Mesendoderm (in vitro differentiated cells): ENCODE results near the gene PPP1CA.

Experiments
- DNase-seq: peaks from one replicate; pipeline ENCODE4 v3.0.0; 2013
- H2AK5ac ChIP-seq: 2 replicates; pipeline ENCODE4 v1.6.1; 2013; ENCODE audit warnings: low read length, inconsistent platforms
- H2BK120ac ChIP-seq: 2 replicates; pipeline ENCODE4 v1.6.1; 2013; ENCODE audit warnings: low read depth, mild to moderate bottlenecking, low read length, moderate library complexity, mixed read lengths
- H2BK15ac ChIP-seq: replicated peaks from 2 replicates; pipeline ENCODE4 v1.6.1; 2013; ENCODE audit warnings: low read depth, mild to moderate bottlenecking, moderate library complexity
- H2BK5ac ChIP-seq: 2 replicates; pipeline ENCODE4 v1.6.1; 2013; ENCODE audit warnings: low read length, inconsistent platforms
- H3K18ac ChIP-seq: 2 replicates; pipeline ENCODE4 v1.6.1; 2013; ENCODE audit warnings: mild to moderate bottlenecking, low read length, mixed read lengths
- H3K23ac ChIP-seq: one replicate; pipeline ENCODE4 v1.6.1; 2013; ENCODE audit warnings: low read length
- H3K27ac ChIP-seq: 2 replicates; pipeline ENCODE4 v1.5.1; 2013; ENCODE audit warnings: low read depth, mild to moderate bottlenecking, inconsistent platforms, low read length, moderate library complexity
- H3K27me3 ChIP-seq: 2 replicates; pipeline ENCODE4 v1.6.1; 2013; ENCODE audit warnings: low read length, control low read depth, mild to moderate bottlenecking, inconsistent platforms; ENCODE audit not compliant: insufficient read depth, poor library complexity
- H3K36me3 ChIP-seq: 2 replicates; pipeline ENCODE4 v1.6.1; 2013; ENCODE audit warnings: low read length, inconsistent platforms; ENCODE audit not compliant: control insufficient read depth, insufficient read depth
- H3K4ac ChIP-seq: one replicate; pipeline ENCODE4 v1.6.1; 2013; ENCODE audit warnings: low read depth, mild to moderate bottlenecking, low read length, moderate library complexity
- H3K4me1 ChIP-seq: 2 replicates; pipeline ENCODE4 v1.6.1; 2013; ENCODE audit warnings: low read depth, low read length, inconsistent platforms; ENCODE audit not compliant: control insufficient read depth
- H3K4me2 ChIP-seq: 2 replicates; pipeline ENCODE4 v1.6.1; 2013; ENCODE audit warnings: low read length
- H3K4me3 ChIP-seq: 2 replicates; pipeline ENCODE4 v1.5.1; 2013; ENCODE audit warnings: mild to moderate bottlenecking, low read length
- H3K56ac ChIP-seq: one replicate; pipeline ENCODE4 v1.6.1; 2013; ENCODE audit warnings: low read length
- H3K79me1 ChIP-seq: 2 replicates; pipeline ENCODE4 v1.6.1; 2013; ENCODE audit warnings: low read length, inconsistent platforms
- H3K79me2 ChIP-seq: 2 replicates; pipeline ENCODE4 v1.6.1; 2013; ENCODE audit warnings: mild to moderate bottlenecking, low read length; ENCODE audit not compliant: control insufficient read depth, insufficient read depth
- H3K9ac ChIP-seq: 2 replicates; pipeline ENCODE4 v1.6.1; 2013; ENCODE audit warnings: low read length, inconsistent platforms
- H4K5ac ChIP-seq: one replicate; pipeline ENCODE4 v1.6.1; 2013; ENCODE audit warnings: low read length
- H4K8ac ChIP-seq: one replicate; pipeline ENCODE4 v1.6.1; 2013; ENCODE audit warnings: low read depth, mild to moderate bottlenecking, control low read depth, low read length, moderate library complexity
- WGBS: extraction: QIAGEN DNeasy Blood & Tissue Kit; methylation state at CpG from one replicate; pipeline ENCODE4 v1.1.7; 2013; ENCODE audit warnings: low lambda C conversion rate, missing lambda C conversion rate; ENCODE audit not compliant: insufficient coverage; ENCODE audit errors: extremely low coverage; 5-methylcytosine and 5-hydroxymethylcytosine counted together

The PPP1CA gene

GRCh38 chr11:67379061-67380058, 22.3 kb downstream of the PPP1CA start:
- H3K4me1 ChIP-seq: peaks cover 12% of the 10 kb centered on the region
- no peak overlapping the region for H2BK5ac ChIP-seq
- H3K79me2 ChIP-seq: no peaks in the 10 kb centered on the region
- H3K23ac ChIP-seq: no peak overlapping the region
- H3K27me3 ChIP-seq: no peaks in the 10 kb centered on the region
- H3K36me3 ChIP-seq: no peaks in the 10 kb centered on the region
- no peaks in the 10 kb centered on the region for H3K79me1 ChIP-seq
- no peak overlapping the region for H2BK120ac ChIP-seq
- peak overlapping the region; percentile 56 for H3K56ac ChIP-seq
- H3K9ac ChIP-seq: no peak overlapping the region
- no peak overlapping the region for H4K8ac ChIP-seq
- no CpG with 5 or more reads among the region's 23 CpGs for WGBS
- H3K27ac ChIP-seq: no peak overlapping the region
- H3K4me3 ChIP-seq: no peak overlapping the region
- H3K4me2 ChIP-seq: no peak overlapping the region
- H4K5ac ChIP-seq: no peak overlapping the region
- peak overlapping the region; percentile 46 for H3K4ac ChIP-seq
- H2BK15ac ChIP-seq: no peak overlapping the region
- DNase-seq: no peak
- H3K18ac ChIP-seq: peak overlapping the region; percentile 2
- no peak overlapping the region for H2AK5ac ChIP-seq

- DNase-seq: no peak
- Histone ChIP-seq H3K4me1 (peaks cover 14% of the 10 kb centered on the region), H3K4me3 (no peak overlapping the region), H3K4me2 (no peak overlapping the region), H3K18ac (no peak overlapping the region), H2AK5ac (no peak overlapping the region), H3K9ac (no peak overlapping the region), H2BK120ac (no peak overlapping the region), H3K4ac (no peak overlapping the region), H3K56ac (no peak overlapping the region), H2BK5ac (no peak overlapping the region), H2BK15ac (no peak overlapping the region), H4K8ac (no peak overlapping the region), H4K5ac (no peak overlapping the region), H3K27ac (no peak overlapping the region), H3K23ac (no peak overlapping the region), H3K79me2 (no peaks in the 10 kb centered on the region), H3K27me3 (no peaks in the 10 kb centered on the region), H3K79me1 (no peaks in the 10 kb centered on the region), H3K36me3 (no peaks in the 10 kb centered on the region)
- no CpG with 5 or more reads among the region's 4 CpGs for WGBS
These were observed 23.1 kb downstream of the PPP1CA start for GRCh38 chr11:67378544-67378943.

- Histone ChIP-seq H3K4me2 (no peak overlapping the region), H3K79me2 (no peaks in the 10 kb centered on the region), H2BK120ac (no peak overlapping the region), H3K79me1 (no peaks in the 10 kb centered on the region), H2BK5ac (no peak overlapping the region), H4K8ac (no peak overlapping the region), H2BK15ac (no peak overlapping the region), H3K4ac (no peak overlapping the region), H3K27ac (no peak overlapping the region), H3K36me3 (no peaks in the 10 kb centered on the region), H4K5ac (no peak overlapping the region), H2AK5ac (no peak overlapping the region), H3K4me1 (peaks cover 14% of the 10 kb centered on the region), H3K4me3 (no peak overlapping the region), H3K9ac (no peak overlapping the region), H3K27me3 (no peaks in the 10 kb centered on the region), H3K18ac (no peak overlapping the region), H3K56ac (no peak overlapping the region), H3K23ac (no peak overlapping the region)
- no CpG with 5 or more reads among the region's 6 CpGs for WGBS
- DNase-seq: no peak
These were observed 24.5 kb downstream of the PPP1CA start for GRCh38 chr11:67376873-67377808.

GRCh38 chr11:67376063-67376820, 25.4 kb downstream of the PPP1CA start:
- H2BK5ac ChIP-seq: peak overlapping the region; percentile 18
- no peaks in the 10 kb centered on the region for H3K79me1 ChIP-seq
- no peak overlapping the region for H2BK15ac ChIP-seq
- H3K9ac ChIP-seq: peak overlapping the region; percentile 69
- peak overlapping the region; percentile 32 for H3K23ac ChIP-seq
- H3K27me3 ChIP-seq: no peaks in the 10 kb centered on the region
- H3K18ac ChIP-seq: no peak overlapping the region
- no peak overlapping the region for H3K27ac ChIP-seq
- peaks cover 19% of the 10 kb centered on the region for H3K4me1 ChIP-seq
- peak overlapping the region; percentile 18 for H3K4me2 ChIP-seq
- WGBS: no CpG with 5 or more reads among the region's 7 CpGs
- no peak overlapping the region for H4K8ac ChIP-seq
- no peak overlapping the region for H4K5ac ChIP-seq
- H3K36me3 ChIP-seq: no peaks in the 10 kb centered on the region
- H3K79me2 ChIP-seq: no peaks in the 10 kb centered on the region
- no peak overlapping the region for H3K4ac ChIP-seq
- H2BK120ac ChIP-seq: no peak overlapping the region
- no peak overlapping the region for H3K4me3 ChIP-seq
- DNase-seq: no peak
- no peak overlapping the region for H2AK5ac ChIP-seq
- H3K56ac ChIP-seq: peak overlapping the region; percentile 93

- DNase-seq: no peak
- WGBS: no CpG with 5 or more reads among the region's 15 CpGs
- H4K5ac ChIP-seq: no peak overlapping the region
- peak overlapping the region; percentile 69 for H3K9ac ChIP-seq
- no peak overlapping the region for H2AK5ac ChIP-seq
- no peak overlapping the region for H2BK15ac ChIP-seq
- H3K4me3 ChIP-seq: no peak overlapping the region
- H3K36me3 ChIP-seq: no peaks in the 10 kb centered on the region
- no peaks in the 10 kb centered on the region for H3K79me1 ChIP-seq
- peak overlapping the region; percentile 94 for H3K27ac ChIP-seq
- peak overlapping the region; percentile 56 for H2BK120ac ChIP-seq
- peaks cover 19% of the 10 kb centered on the region for H3K4me1 ChIP-seq
- H3K4ac ChIP-seq: peak overlapping the region; percentile 28
- no peaks in the 10 kb centered on the region for H3K79me2 ChIP-seq
- no peak overlapping the region for H2BK5ac ChIP-seq
- H3K23ac ChIP-seq: no peak overlapping the region
- no peaks in the 10 kb centered on the region for H3K27me3 ChIP-seq
- no peak overlapping the region for H4K8ac ChIP-seq
- H3K56ac ChIP-seq: peak overlapping the region; percentile 93
- peak overlapping the region; percentile 72 for H3K4me2 ChIP-seq
- H3K18ac ChIP-seq: peak overlapping the region; percentile 70
These were observed 26.2 kb downstream of the PPP1CA start for GRCh38 chr11:67375320-67376055.
